GM08714 (cell line): ENCODE results near the gene KNCN.

Source experiments
- H3K4me3 ChIP-seq: fragments of 200-500 bp; sonication (Bioruptor generic); 2 replicates; pipeline ENCODE4 v1.5.1; 2014; ENCODE audit warnings: mild to moderate bottlenecking, low read length, inconsistent platforms
- ZNF274 ChIP-seq: IDR thresholded peaks from 2 replicates; pipeline ENCODE4 v1.6.1; 2012; ENCODE audit warnings: mild to moderate bottlenecking, low read depth, low read length

KNCN gene

DNA sequence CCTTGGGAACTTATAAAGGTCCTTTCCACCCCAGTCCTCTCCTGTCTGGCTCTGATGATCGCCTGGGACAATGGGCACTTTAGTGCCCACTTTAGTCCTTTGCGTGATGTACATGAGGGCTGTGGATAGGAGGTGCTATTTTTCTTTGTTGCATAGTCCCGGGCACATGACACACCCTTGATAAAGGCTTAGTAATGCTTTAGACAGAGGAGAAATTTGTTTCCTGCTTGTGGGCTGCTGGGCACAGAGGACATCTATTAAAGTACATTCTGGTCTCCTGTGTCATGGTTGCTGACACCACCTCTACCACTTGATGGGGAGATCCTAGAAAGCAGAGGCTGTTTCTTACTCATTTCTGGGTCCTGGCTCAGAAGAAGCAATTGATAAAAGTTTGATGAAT lies 5.4 kb upstream of the KNCN start:
- TF ChIP-seq ZNF274, result no peak
- no peak overlapping the region for H3K4me3 ChIP-seq

DNA sequence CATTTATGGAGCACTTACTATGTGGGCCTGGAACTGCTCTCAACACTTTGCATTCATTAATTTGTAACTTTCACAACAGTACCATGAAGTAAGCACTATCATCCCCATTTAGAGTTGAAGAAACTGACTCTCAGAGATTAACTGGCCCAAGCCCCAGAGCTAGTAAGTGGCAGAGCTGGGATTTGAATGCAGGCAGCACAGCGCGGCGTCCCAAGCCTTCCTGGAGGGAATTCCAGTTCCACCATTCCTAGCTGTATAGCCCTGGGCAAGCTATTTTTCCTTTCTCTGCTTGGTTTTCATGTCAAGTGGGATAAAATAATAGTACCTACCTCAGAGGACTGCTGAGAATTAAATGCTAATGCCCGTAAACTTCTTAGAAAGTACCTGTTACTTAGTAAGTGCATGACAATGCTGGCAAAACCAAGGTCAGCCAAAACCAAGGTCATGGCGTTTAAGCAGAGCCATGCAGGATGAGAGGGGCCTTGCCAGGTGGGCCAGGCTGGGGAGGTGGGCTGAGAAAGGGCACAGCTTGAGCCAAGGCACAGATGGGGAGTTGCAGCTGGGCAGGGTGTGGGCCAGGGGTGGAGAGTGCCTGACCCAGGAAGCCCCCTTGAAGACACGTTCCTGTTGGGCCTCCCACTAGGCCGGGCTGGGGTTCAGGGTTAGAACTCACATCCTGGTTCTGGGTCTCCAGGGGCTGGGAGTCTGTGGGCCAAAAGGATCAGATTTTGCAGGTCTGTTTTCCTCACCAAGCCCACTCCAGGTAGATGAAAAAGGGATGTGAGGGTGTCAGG lies 4.6 kb upstream of the KNCN start:
- TF ChIP-seq ZNF274, result no peak
- no peak overlapping the region for H3K4me3 ChIP-seq

DNA sequence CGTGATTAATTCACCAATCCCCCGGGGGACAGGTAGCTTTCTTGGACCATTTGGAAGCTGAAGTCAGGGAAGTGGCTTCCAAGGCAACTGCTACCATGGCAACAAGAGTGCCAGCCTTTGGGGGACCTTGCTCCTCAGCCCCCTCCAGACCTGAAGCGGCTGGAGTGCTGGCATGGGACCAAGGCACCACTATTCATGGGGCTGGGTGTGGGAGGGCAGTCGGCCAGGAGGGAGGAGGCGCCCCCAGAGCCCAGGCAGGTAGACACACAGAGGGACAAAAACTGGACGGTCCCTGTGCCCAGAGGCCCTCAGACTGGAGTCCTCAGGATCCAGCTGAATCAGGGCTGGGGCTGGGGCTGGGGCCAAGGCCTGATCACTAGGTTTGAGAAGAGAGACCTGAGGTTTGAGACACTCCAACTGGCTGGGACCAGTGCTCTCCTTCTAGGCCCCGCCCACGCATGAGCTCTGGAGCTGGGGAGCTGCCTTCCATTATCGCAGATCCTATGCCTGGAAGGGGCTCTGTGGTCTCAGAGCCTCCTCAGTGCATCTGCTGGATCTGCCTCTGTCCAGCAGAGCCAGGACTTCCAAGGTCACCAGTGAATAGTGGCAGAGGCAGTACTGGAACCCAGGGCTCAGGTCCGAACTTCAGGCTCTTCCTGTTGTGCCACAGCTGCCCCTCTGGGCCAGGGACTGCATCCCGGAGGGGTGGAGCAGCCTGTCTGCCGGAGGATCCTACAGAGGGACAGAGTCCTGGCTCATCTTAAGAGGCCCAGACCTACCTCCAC lies 3.3 kb upstream of the KNCN start:
- TF ChIP-seq ZNF274, result no peak
- H3K4me3 ChIP-seq, result no peak overlapping the region

DNA sequence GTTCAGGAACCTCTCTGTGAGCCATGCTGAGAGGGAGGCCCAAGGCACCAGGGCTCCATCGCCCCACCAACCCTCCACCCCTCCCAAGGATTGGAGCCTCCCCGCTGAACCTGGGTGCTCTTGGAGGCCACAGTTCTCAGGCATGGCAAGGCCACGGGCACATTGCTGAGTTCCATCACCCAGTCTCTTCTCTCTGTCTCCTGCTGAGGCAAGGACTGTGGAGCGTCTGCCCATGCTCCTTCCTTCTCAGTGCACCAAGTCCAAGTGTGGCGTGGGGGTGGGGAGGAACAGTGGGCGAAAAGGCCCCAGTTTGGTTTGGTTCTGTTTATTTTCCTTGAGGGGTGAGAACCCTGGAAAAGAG lies 2.8 kb upstream of the KNCN start:
- TF ChIP-seq ZNF274, result no peak
- H3K4me3 ChIP-seq, result no peak overlapping the region

DNA sequence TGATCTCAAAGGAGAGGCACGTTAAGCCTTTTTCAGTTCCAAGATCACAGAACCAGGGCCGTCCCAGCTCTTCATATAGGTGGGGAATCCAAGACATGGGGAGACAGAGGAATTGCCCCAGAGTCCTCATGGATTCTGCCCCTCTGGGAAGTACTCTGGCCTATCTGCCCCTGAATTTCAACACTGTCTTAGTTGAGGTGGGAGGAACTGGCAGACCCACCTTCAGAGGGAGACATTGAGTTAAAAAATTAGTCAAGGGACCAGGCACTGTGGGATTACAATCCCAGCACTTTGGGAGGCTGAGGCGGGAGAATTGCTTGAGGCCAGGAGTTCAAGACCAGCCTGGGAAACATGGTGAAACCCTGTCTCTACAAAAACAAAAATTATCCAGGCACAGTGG lies 2.1 kb upstream of the KNCN start:
- H3K4me3 ChIP-seq, result no peak overlapping the region
- no peak for TF ChIP-seq ZNF274

DNA sequence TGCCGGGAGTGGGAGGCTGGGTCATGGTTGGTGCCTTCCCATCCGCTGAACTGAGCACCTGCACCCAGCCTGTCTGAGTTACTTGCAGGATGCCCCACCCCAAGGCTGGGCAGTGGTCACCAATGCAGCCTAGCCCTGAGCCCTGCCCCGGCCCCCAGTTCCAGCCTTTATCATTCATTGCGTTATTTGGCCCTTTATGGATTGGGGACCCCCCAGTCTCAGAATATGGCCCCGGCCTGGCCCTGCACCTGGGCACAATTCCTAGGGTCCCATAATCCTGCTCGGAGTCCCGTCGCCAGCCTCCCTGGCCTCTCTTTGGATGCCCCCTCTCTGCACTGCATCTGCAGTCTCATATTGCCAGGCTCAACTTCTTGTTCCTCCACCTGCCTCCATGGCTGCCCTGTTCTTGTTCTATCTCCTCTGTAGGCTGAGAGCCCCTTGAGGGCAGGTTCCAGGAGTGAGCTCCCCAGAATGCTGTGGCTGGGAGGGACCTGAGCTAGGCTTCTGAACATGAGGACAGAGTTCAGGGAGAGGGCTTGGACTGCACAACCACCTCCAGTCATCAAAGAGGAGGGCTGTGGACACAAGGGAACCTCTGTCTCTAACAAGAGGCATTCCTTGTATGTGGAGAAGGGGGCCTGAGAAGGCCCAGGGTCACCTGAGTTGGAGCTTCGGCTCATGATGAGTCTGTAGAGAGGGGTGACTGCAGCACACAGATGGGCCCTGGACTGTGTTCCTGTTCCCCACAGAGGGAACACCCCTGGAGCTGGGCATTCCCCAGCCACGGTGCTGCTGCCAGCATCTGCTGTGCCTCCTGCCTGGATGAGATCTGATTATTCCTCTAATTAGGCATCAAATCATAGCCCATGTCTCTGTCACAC lies 1.1 kb upstream of the KNCN start:
- TF ChIP-seq ZNF274, result no peak
- H3K4me3 ChIP-seq, result no peak overlapping the region

DNA sequence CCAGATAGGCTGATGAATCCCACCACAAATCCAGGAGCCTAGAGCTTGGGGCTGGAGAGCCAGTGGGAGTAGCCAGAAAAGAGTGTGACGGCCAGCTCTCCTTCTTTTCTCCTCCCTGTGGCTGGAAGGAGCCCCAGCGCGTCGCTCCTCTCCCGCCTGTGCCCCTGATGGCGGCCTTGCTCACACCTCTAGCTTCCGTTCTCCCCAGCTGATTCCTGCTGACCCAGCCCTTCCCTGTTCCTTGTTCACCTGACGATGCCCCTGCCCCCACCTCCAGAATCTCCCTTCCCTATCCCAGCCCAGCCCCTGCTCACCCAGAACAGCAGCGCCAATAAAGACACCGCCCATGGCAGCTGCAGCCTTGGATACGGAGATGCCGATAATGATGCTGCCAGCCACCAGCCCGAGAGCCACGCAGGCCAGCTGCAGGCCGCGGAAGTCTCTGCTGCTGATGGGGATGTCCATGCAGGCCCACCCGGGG lies 656 bp downstream of the KNCN start:
- H3K4me3 ChIP-seq, result no peak overlapping the region
- no peak for TF ChIP-seq ZNF274

DNA sequence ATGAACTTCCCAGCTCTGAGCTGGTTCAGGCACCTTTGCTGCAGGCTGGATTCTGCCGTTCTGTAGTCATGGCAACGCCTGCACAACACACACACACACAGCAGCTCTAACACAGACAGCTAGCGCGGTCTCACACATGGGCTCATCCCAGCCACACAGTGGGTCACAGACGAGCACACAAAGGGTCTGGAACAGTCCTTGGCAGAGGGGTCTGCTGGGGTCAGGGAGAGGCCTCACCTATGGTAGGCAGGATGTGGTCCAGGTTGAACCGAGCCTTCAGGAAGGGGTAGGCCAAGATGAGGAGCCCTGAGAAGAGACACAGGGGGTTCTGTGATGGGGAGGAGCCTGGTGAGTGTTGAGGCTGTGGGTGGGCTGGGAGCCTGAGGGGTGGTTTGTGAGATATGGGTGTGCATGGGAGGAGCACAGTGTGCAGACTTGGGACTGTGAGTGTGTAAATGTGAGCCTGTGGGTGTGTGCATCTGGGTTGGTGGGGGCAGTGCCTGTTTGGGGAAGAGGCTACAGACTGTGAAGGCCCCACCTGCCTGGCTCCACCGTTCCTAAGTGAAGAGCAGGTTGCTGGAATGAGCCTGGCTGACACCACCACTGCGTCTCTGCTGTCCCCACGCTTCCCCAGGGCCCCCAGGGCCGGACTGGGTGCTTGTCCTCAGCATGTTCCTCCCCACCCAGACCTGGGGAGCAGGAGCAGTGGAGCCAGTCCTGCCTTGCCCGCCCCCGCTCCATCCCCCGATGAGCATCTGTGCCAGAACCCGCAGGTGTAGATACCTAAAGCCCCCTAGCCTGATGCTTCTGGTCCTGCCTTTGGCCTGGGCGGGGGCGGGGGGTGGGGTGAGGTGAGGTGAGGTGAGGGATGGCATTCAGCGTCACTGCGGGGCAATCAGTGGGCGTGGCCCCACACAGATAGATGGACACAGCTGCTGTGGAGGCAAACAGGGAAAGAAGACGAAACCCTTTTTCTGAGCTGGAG lies 1.5 kb downstream of the KNCN start:
- no peak for TF ChIP-seq ZNF274
- H3K4me3 ChIP-seq, result no peak overlapping the region

DNA sequence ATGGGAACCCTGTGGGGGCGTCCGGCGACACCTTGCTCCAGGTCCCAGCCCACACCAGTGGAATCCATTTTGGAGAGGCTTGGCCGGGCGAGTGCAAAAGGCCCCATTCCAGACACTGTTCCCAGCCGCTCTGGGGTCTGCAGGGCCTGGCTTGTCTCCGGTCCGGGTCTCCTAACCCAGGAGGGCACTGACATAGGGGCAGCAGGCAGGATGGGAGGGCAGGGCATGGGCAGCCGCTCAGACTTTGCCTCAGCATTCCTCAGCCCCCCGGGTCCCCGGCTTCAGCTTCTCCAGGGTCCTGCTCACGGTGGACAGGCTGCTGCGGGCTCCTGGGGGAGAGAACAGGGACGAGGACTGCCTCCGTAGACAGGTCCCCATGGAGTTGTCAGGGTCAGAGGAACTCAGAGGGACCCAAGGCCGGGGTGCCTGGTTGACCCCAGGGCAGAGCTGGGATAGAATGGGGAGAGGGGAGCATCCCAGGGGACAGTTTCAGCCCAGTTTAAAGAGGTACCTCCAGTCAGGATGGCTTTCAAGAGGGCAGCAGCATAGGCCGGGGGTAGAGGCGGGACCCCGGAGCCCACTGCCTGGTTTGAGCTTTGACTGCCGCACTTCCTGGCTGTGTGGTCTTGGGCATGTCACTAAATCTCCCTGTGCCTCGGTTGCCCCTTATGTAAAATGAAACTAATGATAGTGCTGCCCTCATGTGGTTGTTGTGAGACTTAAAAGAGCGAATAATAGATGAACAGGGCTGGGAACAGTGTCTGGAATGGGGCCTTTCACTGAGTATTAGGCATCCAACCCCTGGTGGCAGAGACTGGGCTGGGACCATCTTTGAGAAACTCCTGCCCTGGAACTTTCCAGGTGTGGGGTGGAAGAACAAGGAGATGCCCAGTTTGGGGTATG lies 3.7 kb downstream of the KNCN start:
- H3K4me3 ChIP-seq, result no peak overlapping the region

DNA sequence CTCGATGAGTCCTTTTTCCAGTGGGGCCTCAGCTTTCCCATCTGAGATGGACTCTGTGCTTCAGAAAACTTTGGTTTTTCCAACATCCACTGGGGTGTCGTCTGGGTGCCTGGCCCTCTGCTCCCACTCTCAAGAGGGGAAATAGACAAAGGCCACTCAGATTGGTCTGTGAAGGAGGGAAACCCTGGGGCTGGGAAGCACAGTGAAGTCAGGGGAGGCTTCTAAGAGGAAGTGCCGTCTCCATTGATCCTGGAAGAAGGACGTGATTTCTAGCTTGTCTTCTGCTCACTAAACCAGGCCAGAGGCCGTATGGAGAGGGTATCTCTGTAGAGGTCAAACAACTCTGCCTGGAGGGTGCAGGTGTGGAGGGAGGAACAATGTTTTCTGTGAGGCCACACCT lies 5.2 kb downstream of the KNCN start:
- no peak overlapping the region for H3K4me3 ChIP-seq
- TF ChIP-seq ZNF274, result no peak

More for the DNA sequence above, 3.7 kb downstream of the KNCN start:
- TF ChIP-seq ZNF274, result no peak

DNA sequence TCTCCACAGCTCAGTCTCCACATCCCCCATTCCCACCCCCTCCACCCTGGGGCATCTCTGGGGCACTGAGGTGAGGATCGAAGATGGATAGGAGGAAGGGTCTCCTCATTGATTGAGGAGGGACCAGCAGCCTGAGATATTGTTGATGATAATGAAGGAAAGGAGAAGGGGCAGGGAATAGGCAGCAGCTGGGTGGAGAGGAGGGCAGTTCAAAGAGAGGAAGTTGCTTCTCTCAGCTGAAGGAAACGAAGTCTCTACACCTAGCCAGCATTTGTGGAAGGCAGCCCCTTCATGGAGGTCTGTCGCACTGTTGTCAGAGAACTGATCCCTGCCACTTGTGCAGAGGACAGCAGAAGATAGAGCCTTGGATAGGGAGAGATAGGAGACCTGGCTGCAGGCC lies 5.7 kb downstream of the KNCN start:
- TF ChIP-seq ZNF274, result no peak
- H3K4me3 ChIP-seq, result no peak overlapping the region

DNA sequence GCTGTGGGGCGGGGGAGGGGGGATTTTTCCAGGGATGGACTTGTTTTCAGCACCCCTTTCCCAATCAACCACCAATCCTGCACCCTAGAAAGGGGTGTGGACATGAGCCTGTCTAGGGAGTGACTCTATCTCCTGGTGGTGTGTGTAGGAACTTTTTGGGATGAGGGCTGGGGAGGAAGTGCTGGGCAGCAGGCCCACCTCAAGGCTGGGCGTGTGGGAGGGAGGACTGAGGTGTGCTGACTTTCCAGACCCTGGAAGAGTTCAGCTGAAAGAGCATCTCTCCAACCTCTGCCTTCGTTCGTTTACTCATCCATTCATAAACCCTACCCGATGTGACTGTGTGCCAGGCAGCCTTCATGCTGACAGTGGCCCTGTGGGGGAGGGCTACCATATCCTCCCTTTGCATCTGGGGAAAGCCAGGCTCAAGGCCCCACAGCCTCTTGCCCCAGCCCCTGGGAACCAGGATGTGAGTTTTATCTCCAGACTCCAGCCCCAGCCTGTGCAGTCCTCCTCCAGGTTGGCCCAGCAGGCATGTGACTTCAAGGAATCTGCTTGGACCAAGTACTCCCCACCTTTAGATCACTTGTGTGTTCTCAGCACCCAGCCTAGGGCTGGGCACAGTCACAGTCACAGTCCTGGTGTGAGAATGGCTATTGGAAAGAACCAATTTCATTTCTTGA lies 6.7 kb downstream of the KNCN start:
- H3K4me3 ChIP-seq, result no peak overlapping the region
- no peak for TF ChIP-seq ZNF274
